RWPE1 (cell line): ENCODE measurements around the gene TWIST1.

Source experiments
- CTCF ChIA-PET: fragments of 350-600 bp; sonication (Branson Sonifier 250); formaldehyde crosslinking; extraction: SDS; loops from one replicate; lab custom pipeline; 2021; lab: Yijun Ruan, JAX
- POLR2A ChIA-PET: fragments of 400-600 bp; formaldehyde crosslinking; extraction: SDS; loops from one replicate; lab custom pipeline; 2020; ENCODE audit warnings: antibody characterized with exemption; ENCODE audit not compliant: low non-redundant PET; lab: Yijun Ruan, JAX
- DNase-seq: peaks from one replicate; pipeline ENCODE4 v3.0.0; 2012; ENCODE audit warnings: low spot score
- H3K27ac ChIP-seq: fragments of 450-650 bp; 2 replicates; pipeline ENCODE4 v1.5.1; 2017
- TF ChIP-seq, protein P1 (sequence below): fragments of 450-650 bp; conservative IDR thresholded peaks from 2 replicates; pipeline ENCODE4 v1.5.1; 2017; ENCODE audit warnings: low read depth, mild to moderate bottlenecking

Gene TWIST1

DNA sequence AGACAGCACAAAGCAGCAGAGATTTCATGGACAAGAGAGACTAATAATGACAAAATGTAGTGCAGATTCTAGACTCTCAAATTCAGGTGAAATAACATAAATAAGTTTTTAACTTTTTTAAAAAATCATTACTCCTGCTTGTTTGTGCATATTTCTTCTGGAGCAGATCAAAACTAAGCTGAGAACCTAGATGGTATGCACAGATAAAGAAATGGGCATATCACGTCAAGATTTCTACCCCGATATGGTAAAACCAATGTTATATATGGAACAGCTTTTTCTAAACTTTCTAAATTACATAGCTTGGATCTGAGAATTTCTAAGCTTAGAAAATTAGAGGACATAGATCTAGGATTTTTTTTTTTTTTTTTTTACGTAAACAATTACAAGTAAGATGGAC, 18.2 kb downstream of the TWIST1 start:
- POLR2A ChIA-PET: no interaction called here
- DNase-seq: no peak
- CTCF ChIA-PET: interaction anchor here (0.7 kb wide), 2 partner anchors 20 to 194 kb away, joined by 3 to 6 read pairs; no protein-coding TSS in a partner anchor
- H3K27ac ChIP-seq: no peak overlapping the region
- TF ChIP-seq, protein P1, sequence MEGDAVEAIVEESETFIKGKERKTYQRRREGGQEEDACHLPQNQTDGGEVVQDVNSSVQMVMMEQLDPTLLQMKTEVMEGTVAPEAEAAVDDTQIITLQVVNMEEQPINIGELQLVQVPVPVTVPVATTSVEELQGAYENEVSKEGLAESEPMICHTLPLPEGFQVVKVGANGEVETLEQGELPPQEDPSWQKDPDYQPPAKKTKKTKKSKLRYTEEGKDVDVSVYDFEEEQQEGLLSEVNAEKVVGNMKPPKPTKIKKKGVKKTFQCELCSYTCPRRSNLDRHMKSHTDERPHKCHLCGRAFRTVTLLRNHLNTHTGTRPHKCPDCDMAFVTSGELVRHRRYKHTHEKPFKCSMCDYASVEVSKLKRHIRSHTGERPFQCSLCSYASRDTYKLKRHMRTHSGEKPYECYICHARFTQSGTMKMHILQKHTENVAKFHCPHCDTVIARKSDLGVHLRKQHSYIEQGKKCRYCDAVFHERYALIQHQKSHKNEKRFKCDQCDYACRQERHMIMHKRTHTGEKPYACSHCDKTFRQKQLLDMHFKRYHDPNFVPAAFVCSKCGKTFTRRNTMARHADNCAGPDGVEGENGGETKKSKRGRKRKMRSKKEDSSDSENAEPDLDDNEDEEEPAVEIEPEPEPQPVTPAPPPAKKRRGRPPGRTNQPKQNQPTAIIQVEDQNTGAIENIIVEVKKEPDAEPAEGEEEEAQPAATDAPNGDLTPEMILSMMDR: no peak

DNA sequence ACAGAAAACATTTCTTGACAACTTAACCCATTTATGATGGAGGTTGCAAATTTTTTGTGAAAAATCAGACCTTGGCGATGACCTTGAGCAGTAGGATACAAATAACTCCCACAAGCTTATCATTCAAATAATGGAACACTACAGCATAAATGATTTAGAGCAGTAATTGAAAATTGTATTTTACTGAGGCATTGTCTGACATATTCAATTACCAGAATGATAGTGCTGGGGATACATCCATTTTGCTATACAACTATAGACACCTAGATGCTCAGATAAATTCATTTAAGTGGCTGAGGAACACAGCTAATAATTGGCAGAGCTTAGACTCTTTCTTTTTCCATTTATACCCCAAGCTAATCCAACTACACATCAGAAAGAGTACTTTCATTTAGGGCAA, 18.9 kb downstream of the TWIST1 start:
- TF ChIP-seq, protein P1: no peak
- ChIA-PET CTCF (no interaction called here), POLR2A (no interaction called here)
- no peak for DNase-seq
- H3K27ac ChIP-seq: no peak overlapping the region

DNA sequence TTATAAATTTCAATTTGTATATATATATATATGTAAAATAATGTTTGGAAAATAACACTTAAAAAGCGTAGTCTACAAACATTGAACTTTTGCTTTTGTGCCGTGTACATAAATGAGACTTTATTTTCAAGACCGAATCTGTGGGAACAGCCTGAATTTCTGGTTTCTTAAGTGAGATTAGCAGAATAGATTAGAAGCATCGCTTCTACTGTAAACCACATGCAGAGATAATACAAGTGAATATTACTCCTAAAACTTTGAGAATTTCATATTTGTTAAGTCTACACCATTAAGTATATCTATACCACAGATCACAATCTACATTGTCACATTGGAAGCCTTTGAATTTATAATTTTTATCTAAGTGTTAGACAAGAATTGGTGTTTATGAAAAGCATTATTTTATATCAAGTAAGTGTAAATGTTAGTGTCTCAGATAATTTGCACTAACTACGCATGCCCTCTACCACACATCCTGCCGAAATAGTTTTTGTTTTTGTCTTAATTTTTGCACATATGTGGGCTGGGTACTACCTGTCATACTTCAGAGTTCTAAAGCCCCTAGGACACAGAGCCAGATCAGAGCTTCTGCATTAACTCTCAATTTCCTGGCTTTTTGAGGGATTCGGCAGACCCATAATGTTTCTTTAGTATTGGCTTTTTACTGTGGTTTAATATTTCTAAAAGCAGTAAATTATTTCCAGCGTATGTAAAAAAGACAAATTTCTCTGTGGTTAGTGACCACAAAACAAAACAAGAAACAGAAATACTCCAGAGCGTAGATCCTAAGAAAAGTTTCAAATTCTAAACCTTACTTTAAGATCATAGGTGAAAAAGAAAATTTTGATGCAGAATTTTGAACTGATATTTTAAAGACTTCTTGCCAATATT, 20.0 kb downstream of the TWIST1 start:
- CTCF ChIA-PET: no interaction called here
- no peak for DNase-seq
- H3K27ac ChIP-seq: no peak overlapping the region
- POLR2A ChIA-PET: no interaction called here
- TF ChIP-seq, protein P1: no peak

DNA sequence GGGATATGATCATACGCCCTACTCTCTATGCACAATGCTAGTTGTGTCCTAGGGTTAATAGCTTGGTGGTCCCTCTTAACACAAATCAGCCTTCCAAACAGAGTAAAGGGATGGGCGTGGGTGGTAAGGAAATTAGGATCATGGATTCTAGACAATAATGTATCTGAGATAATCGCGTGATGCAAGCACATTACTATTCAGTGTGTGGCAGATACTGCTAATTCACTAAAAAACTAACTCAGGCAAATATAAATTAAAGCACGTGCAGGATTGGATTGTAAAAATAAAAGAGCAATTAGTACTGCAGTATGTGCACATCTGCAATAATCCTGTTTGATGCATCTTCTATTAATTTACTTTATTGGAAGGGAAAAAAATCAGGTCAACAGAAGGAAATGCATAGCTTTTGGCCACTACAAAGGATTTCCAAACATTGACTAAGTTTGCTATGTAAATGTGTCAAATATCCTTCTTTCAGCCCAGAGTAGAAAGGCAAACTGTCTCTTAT, 22.0 kb downstream of the TWIST1 start:
- TF ChIP-seq, protein P1: no peak
- POLR2A ChIA-PET: no interaction called here
- CTCF ChIA-PET: no interaction called here
- H3K27ac ChIP-seq: no peak overlapping the region
- DNase-seq: no peak

DNA sequence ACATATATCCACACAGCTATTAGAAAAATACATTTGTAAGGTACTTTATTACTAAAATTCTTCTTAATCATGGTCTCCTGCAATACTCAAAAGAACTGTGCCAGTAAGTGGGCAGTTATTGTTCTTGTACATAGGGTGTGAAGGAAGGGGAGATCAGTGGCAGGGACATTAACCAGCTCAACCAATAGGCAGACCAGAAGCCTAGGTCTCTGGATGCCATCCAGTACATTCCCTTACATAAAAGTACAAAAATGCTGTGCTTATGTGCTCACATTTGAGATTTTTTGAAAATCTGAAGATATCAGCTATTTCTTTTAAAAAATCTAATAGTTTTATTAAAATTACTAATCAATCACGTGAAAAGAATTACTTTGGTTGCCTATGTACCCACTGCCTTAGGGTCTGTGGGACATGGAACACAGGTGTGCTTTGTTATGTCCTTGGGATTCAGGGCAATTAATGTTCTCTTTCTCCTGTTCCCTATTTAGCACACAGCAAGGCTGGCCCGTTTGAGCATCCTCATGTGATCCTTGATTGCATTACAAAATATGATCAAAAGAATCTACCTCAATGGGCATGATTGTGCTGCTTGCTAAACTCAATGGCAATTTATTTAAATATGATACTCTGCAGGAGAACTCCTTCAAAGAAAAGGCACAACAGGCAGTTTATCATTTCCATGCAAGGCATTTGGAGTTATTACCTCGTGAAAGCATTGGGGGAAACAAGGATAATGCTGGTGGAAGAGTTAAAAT, 22.7 kb downstream of the TWIST1 start:
- TF ChIP-seq, protein P1: no peak
- no peak for DNase-seq
- H3K27ac ChIP-seq: no peak overlapping the region
- POLR2A ChIA-PET: no interaction called here
- CTCF ChIA-PET: no interaction called here

DNA sequence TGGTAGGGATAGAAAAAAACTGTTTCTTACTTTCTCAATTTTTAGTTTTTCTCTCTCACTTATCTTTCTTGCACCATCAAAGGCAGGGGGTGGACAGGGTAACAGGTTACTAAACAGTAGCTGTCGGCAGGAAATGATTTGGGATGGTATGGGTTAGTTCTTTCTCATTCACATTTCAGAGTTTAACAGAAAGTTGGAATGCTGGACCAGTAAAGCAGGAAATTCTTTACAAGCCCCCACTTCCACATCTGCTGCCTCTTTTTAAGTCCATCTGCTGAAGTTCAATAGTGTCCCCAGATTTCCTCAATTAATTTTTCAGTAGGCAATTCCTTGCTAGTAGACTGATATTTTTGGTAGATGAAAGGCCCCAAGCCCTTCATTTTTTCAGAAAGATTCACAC, 23.3 kb downstream of the TWIST1 start:
- DNase-seq: no peak
- no peak overlapping the region for H3K27ac ChIP-seq
- ChIA-PET POLR2A (no interaction called here), CTCF (no interaction called here)
- TF ChIP-seq, protein P1: no peak
